H1 (cell line): ENCODE measurements around the gene VPS72. TPM values are rescaled to one million over a fixed set of nuclear protein-coding genes. Genes with fewer than 3 reads are reported as not detected.

ENCODE experiments used
- CTCF ChIA-PET: fragments of 300-600 bp; sonication (Branson Sonifier 250); formaldehyde crosslinking; loops from one replicate; lab custom pipeline; 2021; ENCODE audit not compliant: partially characterized antibody; lab: Charles Lee
- POLR2A ChIA-PET: fragments of 300-600 bp; sonication (Branson Sonifier 250); formaldehyde crosslinking; loops from one replicate; lab custom pipeline; 2021; ENCODE audit warnings: inconsistent platforms; ENCODE audit not compliant: partially characterized antibody; lab: Charles Lee
- DNase-seq, 2 experiments: peaks; one replicate each; pipeline versions ENCODE4 v3.0.0 to v3.0.0-alpha.2; 2010 to 2022; ENCODE audit warnings: low spot score in 2 of 2, low read depth in 1 of 2, mixed read lengths in 1 of 2
- FAIRE-seq: peaks from 2 replicates; lab custom pipeline; 2011; peaks lifted over from hg19 to GRCh38; lab: Jason Lieb, UNC
- H2AFZ ChIP-seq: 2 replicates; pipeline ENCODE4 v1.8.1; 2012; ENCODE audit warnings: low read length, inconsistent platforms
- H2AK5ac ChIP-seq: 2 replicates; pipeline ENCODE4 v1.6.1; 2013; ENCODE audit warnings: low read depth, low read length
- H2BK120ac ChIP-seq: replicated peaks from 2 replicates; pipeline ENCODE3; 2013; ENCODE audit warnings: low read depth, low read length, inconsistent platforms
- H2BK12ac ChIP-seq: 2 replicates; pipeline ENCODE4 v1.6.1; 2013; ENCODE audit warnings: low read depth, low read length
- H2BK15ac ChIP-seq: 2 replicates; pipeline ENCODE4 v1.6.1; 2013; ENCODE audit warnings: low read length
- H2BK20ac ChIP-seq: 2 replicates; pipeline ENCODE4 v1.6.1; 2013; ENCODE audit warnings: low read length
- H2BK5ac ChIP-seq: 2 replicates; pipeline ENCODE4 v1.6.1; 2013; ENCODE audit warnings: low read depth, low read length
- H3K14ac ChIP-seq: 2 replicates; pipeline ENCODE4 v1.6.1; 2013; ENCODE audit warnings: inconsistent platforms; ENCODE audit not compliant: insufficient read length
- H3K18ac ChIP-seq: 2 replicates; pipeline ENCODE4 v1.6.1; 2013; ENCODE audit warnings: low read length; ENCODE audit errors: extremely low read depth
- H3K23ac ChIP-seq: 2 replicates; pipeline ENCODE4 v1.6.1; 2013; ENCODE audit warnings: inconsistent platforms; ENCODE audit not compliant: insufficient read length
- H3K23me2 ChIP-seq: 2 replicates; pipeline ENCODE4 v1.6.1; 2013; ENCODE audit warnings: low read depth, low read length
- H3K27ac ChIP-seq: 2 replicates; pipeline ENCODE4 v1.6.1; 2011; ENCODE audit warnings: low read depth, low read length, inconsistent platforms
- H3K27me3 ChIP-seq, 4 experiments: replicated peaks in 1 of 4; 1 replicate in 1 of 4; 2 replicates in 3 of 4; pipeline versions ENCODE4 v1.6.1 to v1.8.1; 2011 to 2013; ENCODE audit warnings: low read length in 3 of 4, mild to moderate bottlenecking in 3 of 4, inconsistent platforms in 2 of 4, mixed read lengths in 2 of 4, moderate library complexity in 1 of 4; ENCODE audit not compliant: control insufficient read depth in 3 of 4, insufficient read depth in 3 of 4; ENCODE audit errors: extremely low read depth in 1 of 4
- H3K36me3 ChIP-seq, 4 experiments: 2 replicates each; pipeline versions ENCODE4 v1.6.1 to v1.8.1; 2011 to 2013; ENCODE audit warnings: mild to moderate bottlenecking in 4 of 4, low read length in 3 of 4, moderate library complexity in 2 of 4, control low read depth in 1 of 4, inconsistent platforms in 1 of 4; ENCODE audit not compliant: insufficient read depth in 4 of 4, control insufficient read depth in 2 of 4
- H3K4ac ChIP-seq: replicated peaks from 2 replicates; pipeline ENCODE3; 2013; ENCODE audit warnings: low read length, low read depth, mixed read lengths, inconsistent platforms; ENCODE audit not compliant: insufficient read length
- H3K4me1 ChIP-seq, 4 experiments: replicated peaks in 1 of 4; 1 replicate in 1 of 4; 2 replicates in 3 of 4; pipeline versions ENCODE4 v1.6.1 to v1.8.1; 2011 to 2013; ENCODE audit warnings: low read length in 3 of 4, inconsistent platforms in 2 of 4, mixed read lengths in 1 of 4; ENCODE audit not compliant: insufficient read depth in 4 of 4, control insufficient read depth in 3 of 4
- H3K4me2 ChIP-seq, 2 experiments: 2 replicates each; pipeline versions ENCODE4 v1.6.1 to v1.8.1; 2011 to 2013; ENCODE audit warnings: low read depth in 2 of 2, low read length in 2 of 2, control low read depth in 1 of 2, inconsistent platforms in 1 of 2, mild to moderate bottlenecking in 1 of 2; ENCODE audit not compliant: insufficient read depth in 1 of 2
- H3K4me3 ChIP-seq, 4 experiments: fragments of 200-600, 300-600 bp in 1 of 4; sonication (generic), shearing (Covaris generic), sonication (Bioruptor Twin) in 1 of 4; 2 replicates each; pipeline versions ENCODE4 v1.5.1 to v1.8.1; 2011 to 2016; ENCODE audit warnings: low read length in 4 of 4, low read depth in 3 of 4, control low read depth in 2 of 4, inconsistent platforms in 2 of 4, mild to moderate bottlenecking in 2 of 4, mixed read lengths in 1 of 4, moderate library complexity in 1 of 4; ENCODE audit not compliant: insufficient read depth in 2 of 4; ENCODE audit errors: extremely low read depth in 1 of 4
- H3K56ac ChIP-seq: replicated peaks from 2 replicates; pipeline ENCODE3; 2013; ENCODE audit warnings: low read depth, mild to moderate bottlenecking, mixed read lengths, low read length, inconsistent platforms; ENCODE audit not compliant: insufficient read length
- H3K79me1 ChIP-seq: 2 replicates; pipeline ENCODE4 v1.6.1; 2013; ENCODE audit warnings: low read depth, low read length, control low read depth
- H3K79me2 ChIP-seq, 2 experiments: 2 replicates each; pipeline versions ENCODE4 v1.6.1 to v1.8.1; 2012 to 2013; ENCODE audit warnings: low read length in 2 of 2, mild to moderate bottlenecking in 2 of 2, inconsistent platforms in 1 of 2; ENCODE audit not compliant: insufficient read depth in 2 of 2, control insufficient read depth in 1 of 2
- H3K9ac ChIP-seq, 4 experiments: replicated peaks in 1 of 4; 1 replicate in 1 of 4; 2 replicates in 3 of 4; pipeline versions ENCODE4 v1.6.1 to v1.8.1; 2011 to 2013; ENCODE audit warnings: low read depth in 3 of 4, low read length in 3 of 4, control low read depth in 2 of 4, mild to moderate bottlenecking in 2 of 4, moderate library complexity in 2 of 4, inconsistent platforms in 1 of 4; ENCODE audit errors: extremely low read depth in 1 of 4
- H3K9me3 ChIP-seq, 2 experiments: 2 replicates each; pipeline versions ENCODE4 v1.6.1 to v1.8.1; 2012 to 2013; ENCODE audit warnings: mild to moderate bottlenecking in 2 of 2, moderate library complexity in 2 of 2, control low read depth in 1 of 2, inconsistent platforms in 1 of 2, low read depth in 1 of 2, low read length in 1 of 2, mixed read lengths in 1 of 2; ENCODE audit not compliant: insufficient read depth in 2 of 2
- H4K20me1 ChIP-seq, 2 experiments: replicated peaks in 1 of 2; 2 replicates each; pipeline versions ENCODE3 to v1.8.1; 2011 to 2013; ENCODE audit warnings: inconsistent platforms in 2 of 2, low read length in 2 of 2, mild to moderate bottlenecking in 1 of 2; ENCODE audit not compliant: insufficient read depth in 2 of 2, control insufficient read depth in 1 of 2
- H4K5ac ChIP-seq: 2 replicates; pipeline ENCODE4 v1.6.1; 2013; ENCODE audit warnings: low read length, low read depth, mixed read lengths, inconsistent platforms; ENCODE audit not compliant: insufficient read length
- H4K8ac ChIP-seq: 2 replicates; pipeline ENCODE4 v1.8.0; 2013; ENCODE audit warnings: mild to moderate bottlenecking, moderate library complexity, low read length, inconsistent platforms; ENCODE audit not compliant: insufficient read depth; ENCODE audit errors: extremely low read depth
- H4K91ac ChIP-seq: replicated peaks from 2 replicates; pipeline ENCODE3; 2013; ENCODE audit warnings: low read length, mixed read lengths, inconsistent platforms; ENCODE audit not compliant: insufficient read length
- NRF1 ChIP-seq: IDR thresholded peaks from 2 replicates; pipeline ENCODE4 v1.6.1; 2011; ENCODE audit warnings: mild to moderate bottlenecking, low read depth, low read length, improper control_type of control experiment
- RNF2 ChIP-seq: fragments of 200-900, 300-1000 bp; sonication (generic); IDR thresholded peaks from 2 replicates; pipeline ENCODE4 v1.7.1; 2016; ENCODE audit warnings: borderline replicate concordance, low read depth, mild to moderate bottlenecking, antibody characterized with exemption, low read length; ENCODE audit not compliant: poor library complexity, severe bottlenecking; ENCODE audit errors: missing control alignments
- ZNF274 ChIP-seq: IDR thresholded peaks from 2 replicates; pipeline ENCODE4 v1.7.0; 2012; ENCODE audit warnings: low read length, borderline replicate concordance; ENCODE audit errors: extremely low read depth
- whole genome bisulfite sequencing, 2 experiments: shearing (Covaris generic) in 1 of 2; methylation state at CpG; one replicate each; pipeline versions ENCODE4 v1.1.6 to v1.1.7; 2013 to 2015; ENCODE audit warnings: low lambda C conversion rate in 2 of 2, mixed read lengths in 2 of 2, inconsistent platforms in 1 of 2, low coverage in 1 of 2, missing lambda C conversion rate in 1 of 2; ENCODE audit not compliant: insufficient replicate concordance in 2 of 2, insufficient coverage in 1 of 2, insufficient read length in 1 of 2; ENCODE audit errors: extremely low coverage in 1 of 2, missing lambda C conversion rate in 1 of 2; 5-methylcytosine and 5-hydroxymethylcytosine counted together
- polyA plus RNA-seq, 7 experiments: library from polyadenylated mRNA; depleted of rRNA in 3 of 7; stranded (reverse) in 5 of 7; unstranded in 2 of 7; fragments of >200 nt in 5 of 7; fragments of 200-250 nt in 2 of 7; gene quantifications; 1 replicate in 5 of 7; 2 replicates in 1 of 7; 4 replicates in 1 of 7; pipeline versions ENCODE4 v1.2.1 to v1.2.3, GENCODE V29; 2011 to 2013; ENCODE audit warnings: missing spikeins in 2 of 7, mixed read lengths in 2 of 7
- total RNA-seq: library from RNA; stranded (reverse); fragmentation: NEBNext Ultra II Directional; extraction: Animal tissue kit (Norgen Biotek cat#: 25700); gene quantifications from 2 replicates; pipeline ENCODE4 v1.2.1, GENCODE V29; 2021

VPS72 gene
- total and polyA plus RNA-seq, 2 of the 8 experiments (the other 6 are each of a cell fraction or from before 2014, with no cell fraction given), result 86.6 to 121 TPM

DNA sequence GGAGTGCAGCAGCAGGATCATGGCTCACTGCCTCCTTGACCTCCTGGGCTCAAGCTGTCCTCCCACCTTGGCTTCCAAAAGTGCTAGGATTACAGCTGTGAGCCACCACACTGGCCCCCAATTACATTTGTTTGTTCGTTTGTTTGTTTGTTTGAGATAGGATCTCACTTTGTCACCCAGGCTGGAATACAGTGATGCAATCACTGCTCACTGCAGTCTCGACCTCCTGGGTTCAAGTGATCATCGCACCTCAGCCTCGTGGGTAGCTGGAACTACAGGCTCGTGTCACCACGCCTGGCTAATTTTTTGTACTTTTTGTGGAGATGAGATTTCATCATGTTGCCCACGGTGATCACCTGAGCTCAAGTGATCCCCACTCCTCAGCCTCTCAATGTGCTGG lies 2.0 kb upstream of the VPS72 start:
- H2AFZ ChIP-seq, result no peak overlapping the region

More for the DNA sequence above, 2.0 kb upstream of the VPS72 start:
- Histone ChIP-seq H2BK12ac (no peak overlapping the region), H4K20me1 (peaks cover 0 to 1% of the 10 kb centered on the region in 2 experiments), H3K9ac (no peak overlapping the region), H3K4me1 (no peaks in the 10 kb centered on the region; a peak in 1 of 7 replicates), H3K79me2 (peaks cover 7 to 26% of the 10 kb centered on the region in 2 experiments), H3K18ac (no peak overlapping the region), H3K23ac (no peak overlapping the region), H3K56ac (no peak overlapping the region), H3K9me3 (no peaks in the 10 kb centered on the region), H2BK5ac (no peak overlapping the region), H4K8ac (no peak overlapping the region), H3K4me2 (no peak overlapping the region), H4K5ac (no peak overlapping the region), H3K27ac (no peak overlapping the region), H2BK15ac (peak overlapping the region; percentile 61; the same call in 1 of the 2 replicates), H2BK20ac (no peak overlapping the region), H3K36me3 (no peaks in the 10 kb centered on the region), H3K27me3 (no peaks in the 10 kb centered on the region), H3K79me1 (peaks cover 3% of the 10 kb centered on the region; the same call in 1 of the 2 replicates), H3K23me2 (no peaks in the 10 kb centered on the region; the same call in 1 of the 2 replicates), H3K4me3 (no peak overlapping the region), H2BK120ac (no peak overlapping the region), H4K91ac (no peak overlapping the region), H2AK5ac (no peak overlapping the region), H3K14ac (no peak overlapping the region), H3K4ac (no peak overlapping the region)
- POLR2A ChIA-PET, result no interaction called here
- no peak for DNase-seq
- WGBS, 2 experiments, result 88% methylated on average over 7 of the region's 7 CpGs; no CpG with 5 or more reads in 1 of the 2 experiments
- TF ChIP-seq NRF1 (no peak), RNF2 (no peak), ZNF274 (no peak)
- CTCF ChIA-PET, result interaction anchor here (1.8 kb wide), 1 partner anchor 60 kb away, joined by 3 read pairs; no protein-coding TSS in a partner anchor
- FAIRE-seq, result no peak
